Activated naive CD4-positive, alpha-beta T cell treated with anti-CD3 and anti-CD28 coated beads, Interleukin-2, amount 50 U/mL, for 72 hours (primary cell): ENCODE measurements around the gene SMURF1. TPM values are rescaled to one million over a fixed set of nuclear protein-coding genes. Genes with fewer than 3 reads are reported as not detected.

Source experiments
- ATAC-seq, 2 donors: fragments of 150-1000 bp; cut with Tn5 transposase; 2 replicates each; pipeline ENCODE4 v1.10.0; 2021; ENCODE audit warnings: mild to moderate bottlenecking in 2 of 2, moderate library complexity in 2 of 2
- DNase-seq, 2 donors: peaks; one replicate each; pipeline ENCODE4 v3.0.0; 2021 to 2022; ENCODE audit warnings: low spot score in 2 of 2
- H3K27ac Mint-ChIP-seq, 2 donors: one replicate each; pipeline ENCODE4 v1.8.0; 2022; ENCODE audit warnings: mild to moderate bottlenecking in 2 of 2, mixed read lengths in 2 of 2
- H3K36me3 Mint-ChIP-seq, 2 donors: one replicate each; pipeline ENCODE4 v1.8.0; 2022; ENCODE audit warnings: mixed read lengths in 2 of 2
- H3K9me3 Mint-ChIP-seq, 2 donors: one replicate each; pipeline ENCODE4 v1.8.0; 2022; ENCODE audit warnings: mixed read lengths in 2 of 2
- total RNA-seq, 2 donors: library from RNA; stranded (reverse); gene quantifications; one replicate each; pipeline ENCODE4 v1.2.3, GENCODE V29; 2022

The SMURF1 gene
- total RNA-seq, 2 donors from 2014 or later = 13.5 to 19.6 TPM

- ATAC-seq (no peak), DNase-seq (peak in 1 of 2 donors; percentile 18)
- H3K9me3 Mint-ChIP-seq = no peaks in the 10 kb centered on the region
- H3K36me3 Mint-ChIP-seq = peaks cover 26 to 35% of the 10 kb centered on the region in 2 donors
- no peak overlapping the region for H3K27ac Mint-ChIP-seq
These were observed 124.1 kb downstream of the SMURF1 start for GRCh38 chr7:99019523-99020412.

- DNase-seq (no peak), ATAC-seq (no peak)
- no peak overlapping the region for H3K27ac Mint-ChIP-seq
- peaks cover 37 to 45% of the 10 kb centered on the region in 2 donors for H3K36me3 Mint-ChIP-seq
- no peaks in the 10 kb centered on the region for H3K9me3 Mint-ChIP-seq
These were observed 127.7 kb downstream of the SMURF1 start for GRCh38 chr7:99016196-99016595.

- Mint-ChIP-seq H3K27ac (no peak overlapping the region), H3K9me3 (no peaks in the 10 kb centered on the region), H3K36me3 (peaks cover 38 to 39% of the 10 kb centered on the region in 2 donors)
- ATAC-seq = peak in 1 of 2 donors; percentile 25
- DNase-seq = no peak
These were observed 129.6 kb downstream of the SMURF1 start for GRCh38 chr7:99014113-99014985.

- no peak for DNase-seq
- peak overlapping the region in 1 of 2 donors; percentile 29 for H3K27ac Mint-ChIP-seq
- no peak for ATAC-seq
- no peaks in the 10 kb centered on the region for H3K9me3 Mint-ChIP-seq
- peaks cover 38% of the 10 kb centered on the region in 2 donors for H3K36me3 Mint-ChIP-seq
These were observed 130.4 kb downstream of the SMURF1 start for GRCh38 chr7:99013266-99014112.

GRCh38 chr7:99012722-99013121, 131.2 kb downstream of the SMURF1 start:
- Mint-ChIP-seq H3K9me3 (no peaks in the 10 kb centered on the region), H3K27ac (no peak overlapping the region), H3K36me3 (peaks cover 38 to 42% of the 10 kb centered on the region in 2 donors)
- ATAC-seq (no peak), DNase-seq (no peak)

- Mint-ChIP-seq H3K36me3 (peaks cover 38 to 40% of the 10 kb centered on the region in 2 donors), H3K27ac (peak overlapping the region in 1 of 2 donors; percentile 72), H3K9me3 (no peaks in the 10 kb centered on the region)
- DNase-seq (peak in 1 of 2 donors; percentile 40), ATAC-seq (no peak)
These were observed 132.1 kb downstream of the SMURF1 start for GRCh38 chr7:99011706-99012404.

- no peaks in the 10 kb centered on the region for H3K9me3 Mint-ChIP-seq
- H3K27ac Mint-ChIP-seq = no peak overlapping the region
- H3K36me3 Mint-ChIP-seq = peaks cover 34 to 38% of the 10 kb centered on the region in 2 donors
- peak in 1 of 2 donors; percentile 53 for DNase-seq
- ATAC-seq = no peak
These were observed 132.6 kb downstream of the SMURF1 start for GRCh38 chr7:99011341-99011705.

- ATAC-seq (no peak), DNase-seq (peak in 1 of 2 donors; percentile 3)
- H3K9me3 Mint-ChIP-seq = no peaks in the 10 kb centered on the region
- H3K36me3 Mint-ChIP-seq = peaks cover 25 to 32% of the 10 kb centered on the region in 2 donors
- peak overlapping the region in 1 of 2 donors; percentile 40 for H3K27ac Mint-ChIP-seq
These were observed 133.6 kb downstream of the SMURF1 start for GRCh38 chr7:99010281-99010680.

- peaks cover 19 to 28% of the 10 kb centered on the region in 2 donors for H3K36me3 Mint-ChIP-seq
- peak overlapping the region in 1 of 2 donors; percentile 35 for H3K27ac Mint-ChIP-seq
- ATAC-seq (no peak), DNase-seq (peak in 1 of 2 donors; percentile 52)
- H3K9me3 Mint-ChIP-seq = no peaks in the 10 kb centered on the region
These were observed 134.9 kb downstream of the SMURF1 start for GRCh38 chr7:99008921-99009530.

GRCh38 chr7:99008181-99008631, 135.7 kb downstream of the SMURF1 start:
- ATAC-seq (no peak), DNase-seq (peak in 1 of 2 donors; percentile 52)
- Mint-ChIP-seq H3K27ac (peak overlapping the region in 1 of 2 donors; percentile 60), H3K9me3 (no peaks in the 10 kb centered on the region), H3K36me3 (peaks cover 19 to 23% of the 10 kb centered on the region in 2 donors)

GRCh38 chr7:99006739-99007424, 137.0 kb downstream of the SMURF1 start:
- H3K27ac Mint-ChIP-seq = no peak overlapping the region
- peaks cover 19 to 23% of the 10 kb centered on the region in 2 donors for H3K36me3 Mint-ChIP-seq
- no peak for ATAC-seq

GRCh38 chr7:99005776-99006175, 138.1 kb downstream of the SMURF1 start:
- Mint-ChIP-seq H3K36me3 (peaks cover 19 to 23% of the 10 kb centered on the region in 2 donors), H3K9me3 (no peaks in the 10 kb centered on the region), H3K27ac (peak overlapping the region in 1 of 2 donors; percentile 38)
- ATAC-seq = no peak
- DNase-seq = peak in 1 of 2 donors; percentile 6

More at GRCh38 chr7:99006739-99007424, 137.0 kb downstream of the SMURF1 start:
- H3K9me3 Mint-ChIP-seq = no peaks in the 10 kb centered on the region
- peak in 1 of 2 donors; percentile 6 for DNase-seq

- Mint-ChIP-seq H3K27ac (peak overlapping the region in 1 of 2 donors; percentile 38), H3K9me3 (no peaks in the 10 kb centered on the region), H3K36me3 (peaks cover 11 to 26% of the 10 kb centered on the region in 2 donors)
- ATAC-seq (no peak), DNase-seq (peak in 1 of 2 donors; percentile 47)
These were observed 139.0 kb downstream of the SMURF1 start for GRCh38 chr7:99004781-99005500.

GRCh38 chr7:99004216-99004615, 139.7 kb downstream of the SMURF1 start:
- H3K9me3 Mint-ChIP-seq = no peaks in the 10 kb centered on the region
- no peak overlapping the region for H3K27ac Mint-ChIP-seq
- peaks cover 11 to 24% of the 10 kb centered on the region in 2 donors for H3K36me3 Mint-ChIP-seq
- ATAC-seq (no peak), DNase-seq (peak in 1 of 2 donors; percentile 11)
